HepG2 (cell line): ENCODE measurements around the gene VDAC1. TPM values are rescaled to one million over a fixed set of nuclear protein-coding genes. Genes with fewer than 3 reads are reported as not detected.

ENCODE experiments used
- CERS6 ChIP-seq: sonication (generic); formaldehyde crosslinking; IDR thresholded peaks from 2 replicates; pipeline ENCODE4 v1.5.0; 2020; ENCODE audit warnings: missing genetic modification reagents
- EP300 ChIP-seq, 3 experiments: sonication (generic) in 1 of 3; formaldehyde crosslinking in 1 of 3; IDR thresholded peaks; 2 replicates each; pipeline versions ENCODE4 v1.5.1 to v1.6.1; 2011 to 2020; ENCODE audit warnings: low read depth in 2 of 3, low read length in 2 of 3, borderline replicate concordance in 1 of 3, improper control_type of control experiment in 1 of 3, mild to moderate bottlenecking in 1 of 3, missing genetic modification reagents in 1 of 3, moderate library complexity in 1 of 3
- GATAD2A ChIP-seq: IDR thresholded peaks from 2 replicates; pipeline ENCODE4 v1.6.1; 2016
- JUND ChIP-seq: sonication (generic); formaldehyde crosslinking; IDR thresholded peaks from 2 replicates; pipeline ENCODE4 v1.8.0; 2022; ENCODE audit warnings: mild to moderate bottlenecking, missing genetic modification reagents
- MIXL1 ChIP-seq: IDR thresholded peaks from 2 replicates; pipeline ENCODE4 v1.6.1; 2016
- MLX ChIP-seq: IDR thresholded peaks from 2 replicates; pipeline ENCODE4 v1.6.1; 2016
- MXD1 ChIP-seq: sonication (generic); formaldehyde crosslinking; IDR thresholded peaks from 2 replicates; pipeline ENCODE4 v1.4.0; 2020; ENCODE audit warnings: mild to moderate bottlenecking, missing genetic modification reagents
- NFE2L1 ChIP-seq: sonication (generic); formaldehyde crosslinking; IDR thresholded peaks from 2 replicates; pipeline ENCODE4 v1.4.0; 2020; ENCODE audit warnings: missing genetic modification reagents, mild to moderate bottlenecking, borderline replicate concordance
- NFIC ChIP-seq: IDR thresholded peaks from 2 replicates; pipeline ENCODE4 v1.6.1; 2012; ENCODE audit warnings: mild to moderate bottlenecking, low read length, inconsistent platforms
- NONO ChIP-seq, 2 experiments: fragments of 450-650 bp in 1 of 2; sonication (generic) in 1 of 2; formaldehyde crosslinking in 1 of 2; IDR thresholded peaks in 1 of 2; conservative IDR thresholded peaks in 1 of 2; 2 replicates each; pipeline versions ENCODE4 v1.6.1 to v1.8.0; 2017 to 2022; ENCODE audit warnings: mild to moderate bottlenecking in 1 of 2, missing genetic modification reagents in 1 of 2, moderate library complexity in 1 of 2
- PRMT3 ChIP-seq: sonication (generic); formaldehyde crosslinking; IDR thresholded peaks from 2 replicates; pipeline ENCODE4 v1.8.1; 2022; ENCODE audit warnings: low read depth, mild to moderate bottlenecking, moderate library complexity, missing genetic modification reagents, borderline replicate concordance
- RBM22 ChIP-seq: fragments of 200-400 bp; formaldehyde crosslinking; optimal IDR thresholded peaks from 2 replicates; pipeline ENCODE3; 2017; ENCODE audit warnings: mild to moderate bottlenecking, low read length, moderate library complexity
- WIZ ChIP-seq: sonication (generic); formaldehyde crosslinking; IDR thresholded peaks from 2 replicates; pipeline ENCODE4 v1.5.1; 2020; ENCODE audit warnings: mild to moderate bottlenecking, missing genetic modification reagents
- ZHX2 ChIP-seq, 2 experiments: sonication (generic) in 1 of 2; formaldehyde crosslinking in 1 of 2; IDR thresholded peaks; 2 replicates each; pipeline versions ENCODE4 v1.6.1 to v1.9.0; 2014 to 2022; ENCODE audit warnings: antibody characterized with exemption in 1 of 2, borderline replicate concordance in 1 of 2, inconsistent platforms in 1 of 2, low read depth in 1 of 2, missing genetic modification reagents in 1 of 2
- ZNF18 ChIP-seq: sonication (generic); formaldehyde crosslinking; IDR thresholded peaks from 2 replicates; pipeline ENCODE4 v1.8.0; 2022; ENCODE audit warnings: mild to moderate bottlenecking, missing genetic modification reagents; ENCODE audit not compliant: insufficient replicate concordance
- ZNF580 ChIP-seq: IDR thresholded peaks from 2 replicates; pipeline ENCODE4 v1.6.1; 2016; ENCODE audit warnings: low read depth, borderline replicate concordance
- ZNF781 ChIP-seq: sonication (generic); formaldehyde crosslinking; IDR thresholded peaks from 2 replicates; pipeline ENCODE4 v1.5.1; 2020; ENCODE audit warnings: borderline replicate concordance, mild to moderate bottlenecking, missing genetic modification reagents; ENCODE audit errors: not compliant biosample characterization
- polyA plus RNA-seq, 8 experiments: library from polyadenylated mRNA; depleted of rRNA in 3 of 8; stranded (reverse) in 7 of 8; unstranded in 1 of 8; fragments of >200 nt; fragmentation: Illumina TruSeq in 4 of 8; extraction: Trizol in 4 of 8; gene quantifications; 2 replicates each; pipeline versions ENCODE4 v1.2.1 to v1.2.3, GENCODE V29; 2011 to 2016; ENCODE audit warnings: low read depth in 4 of 8, missing spikeins in 1 of 8, mixed read lengths in 1 of 8; ENCODE audit not compliant: insufficient read depth in 1 of 8
- total RNA-seq, 5 experiments: library from RNA; depleted of rRNA; stranded (reverse); fragments of >200 nt; fragmentation: Illumina TruSeq; extraction: Trizol; gene quantifications; 2 replicates each; pipeline ENCODE4 v1.2.3, GENCODE V29; 2016; ENCODE audit warnings: low read depth in 1 of 5

VDAC1 gene
- total and polyA plus RNA-seq, 2 of the 13 experiments (the other 11 are each of a cell fraction or from before 2014, with no cell fraction given), result 112 to 380 TPM

GRCh38 chr5:133969654-133970324, 35.0 kb downstream of the VDAC1 start (continued):
- no peak for TF ChIP-seq ZNF580 (CRISPR knock-in tag)
- TF ChIP-seq ZNF18, result no peak
- peak; percentile 89 for TF ChIP-seq RBM22
- peak; percentile 34 for TF ChIP-seq ZNF781 (CRISPR knock-in tag)
- TF ChIP-seq MLX, result 0 out of 2 replicates have a peak, but pooled peaks have one; percentile 28
- TF ChIP-seq MXD1 (CRISPR knock-in tag), result no peak
- TF ChIP-seq NFIC, result peak; percentile 79; the same call in 1 of the 2 replicates
- TF ChIP-seq CERS6 (CRISPR knock-in tag), result no peak
- TF ChIP-seq EP300 (IDR thresholded peaks at IDR 0.05; ENCODE audit: low read depth in 2 of 2, low read length in 2 of 2), result peak in 1 of 2 experiments; percentile 70; a peak in 2 of 4 replicates
- TF ChIP-seq EP300 (CRISPR knock-in tag; IDR thresholded peaks at IDR 0.05; ENCODE audit: borderline replicate concordance), result peak; percentile 56; the same call in 1 of the 2 replicates
- TF ChIP-seq NONO (IDR thresholded peaks at IDR 0.05), result no peak
- TF ChIP-seq NONO (CRISPR knock-in tag; conservative IDR thresholded peaks at IDR 0.05), result peak; percentile 59; the same call in 1 of the 2 replicates
- no peak for TF ChIP-seq PRMT3 (CRISPR knock-in tag)
- no peak for TF ChIP-seq ZHX2 (IDR thresholded peaks at IDR 0.05; ENCODE audit: low read depth)
- no peak for TF ChIP-seq ZHX2 (CRISPR knock-in tag; IDR thresholded peaks at IDR 0.05; ENCODE audit: borderline replicate concordance)
- TF ChIP-seq WIZ, result no peak
- TF ChIP-seq NFE2L1, result no peak
- TF ChIP-seq GATAD2A (CRISPR knock-in tag), result peak; percentile 85
- TF ChIP-seq MIXL1 (CRISPR knock-in tag), result no peak
- TF ChIP-seq JUND (CRISPR knock-in tag), result 0 out of 2 replicates have a peak, but pooled peaks have one; percentile 29
